ENCODE results near the gene TMEM26. TPM values are rescaled to one million over a fixed set of nuclear protein-coding genes. Genes with fewer than 3 reads are reported as not detected.

TMEM26 gene
- total RNA-seq, 4 donors from 2014 or later, result 0.53 to 2.5 (median 0.69) TPM

DNA sequence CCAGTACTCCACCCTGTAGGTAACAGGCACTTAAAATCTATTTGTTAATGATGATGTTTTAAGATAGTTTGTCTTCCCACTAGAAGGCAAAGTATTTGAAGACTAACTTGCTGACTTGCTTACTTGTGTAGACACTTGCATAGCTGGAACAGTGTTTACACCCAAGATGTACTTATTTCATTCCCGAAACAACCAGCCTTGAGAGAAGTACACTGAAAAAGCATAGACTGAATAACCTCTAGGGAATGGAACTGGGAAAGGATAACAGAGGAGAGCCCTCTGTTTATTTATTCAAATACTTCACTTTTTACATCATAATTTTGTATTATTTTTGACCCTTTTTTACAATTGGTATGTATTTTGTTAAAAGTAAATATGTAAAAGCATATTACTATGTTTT lies 33.1 kb upstream of the TMEM26 start:
- H3K4me1 ChIP-seq, result no peaks in the 10 kb centered on the region
- no peaks in the 10 kb centered on the region for H3K27me3 ChIP-seq
- no peak for TF ChIP-seq POLR2A (IDR thresholded peaks at IDR 0.05)
- TF ChIP-seq, protein P1, sequence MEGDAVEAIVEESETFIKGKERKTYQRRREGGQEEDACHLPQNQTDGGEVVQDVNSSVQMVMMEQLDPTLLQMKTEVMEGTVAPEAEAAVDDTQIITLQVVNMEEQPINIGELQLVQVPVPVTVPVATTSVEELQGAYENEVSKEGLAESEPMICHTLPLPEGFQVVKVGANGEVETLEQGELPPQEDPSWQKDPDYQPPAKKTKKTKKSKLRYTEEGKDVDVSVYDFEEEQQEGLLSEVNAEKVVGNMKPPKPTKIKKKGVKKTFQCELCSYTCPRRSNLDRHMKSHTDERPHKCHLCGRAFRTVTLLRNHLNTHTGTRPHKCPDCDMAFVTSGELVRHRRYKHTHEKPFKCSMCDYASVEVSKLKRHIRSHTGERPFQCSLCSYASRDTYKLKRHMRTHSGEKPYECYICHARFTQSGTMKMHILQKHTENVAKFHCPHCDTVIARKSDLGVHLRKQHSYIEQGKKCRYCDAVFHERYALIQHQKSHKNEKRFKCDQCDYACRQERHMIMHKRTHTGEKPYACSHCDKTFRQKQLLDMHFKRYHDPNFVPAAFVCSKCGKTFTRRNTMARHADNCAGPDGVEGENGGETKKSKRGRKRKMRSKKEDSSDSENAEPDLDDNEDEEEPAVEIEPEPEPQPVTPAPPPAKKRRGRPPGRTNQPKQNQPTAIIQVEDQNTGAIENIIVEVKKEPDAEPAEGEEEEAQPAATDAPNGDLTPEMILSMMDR (IDR thresholded peaks at IDR 0.05), result no peak
- DNase-seq, result no peak
- H3K4me3 ChIP-seq, result no peak overlapping the region
- H3K27ac ChIP-seq, result no peak overlapping the region
- no peaks in the 10 kb centered on the region for H3K36me3 ChIP-seq
- no peaks in the 10 kb centered on the region for H3K9me3 ChIP-seq

DNA sequence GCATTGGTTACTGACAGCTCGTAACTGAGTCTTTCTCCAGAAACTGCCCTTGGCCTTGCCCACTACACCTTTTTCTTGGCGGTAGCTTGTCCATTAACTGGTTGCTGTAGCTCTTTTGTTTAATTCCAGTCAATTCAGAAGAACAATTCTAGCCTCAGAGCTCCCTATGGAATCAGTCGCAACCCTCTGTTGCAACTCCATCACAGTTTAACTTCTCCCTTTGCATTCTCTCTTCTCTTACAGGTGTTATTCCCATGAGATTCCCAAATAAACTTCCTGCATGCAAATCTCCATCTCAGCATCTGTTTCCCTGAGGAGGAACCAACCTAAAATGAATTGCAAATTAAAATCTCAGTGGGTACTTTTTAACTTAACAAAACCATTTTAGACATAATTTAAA lies 28.4 kb upstream of the TMEM26 start:
- TF ChIP-seq, protein P1 (IDR thresholded peaks at IDR 0.05), result no peak
- no peak for TF ChIP-seq POLR2A (IDR thresholded peaks at IDR 0.05)
- no peak overlapping the region for H3K27ac ChIP-seq

DNA sequence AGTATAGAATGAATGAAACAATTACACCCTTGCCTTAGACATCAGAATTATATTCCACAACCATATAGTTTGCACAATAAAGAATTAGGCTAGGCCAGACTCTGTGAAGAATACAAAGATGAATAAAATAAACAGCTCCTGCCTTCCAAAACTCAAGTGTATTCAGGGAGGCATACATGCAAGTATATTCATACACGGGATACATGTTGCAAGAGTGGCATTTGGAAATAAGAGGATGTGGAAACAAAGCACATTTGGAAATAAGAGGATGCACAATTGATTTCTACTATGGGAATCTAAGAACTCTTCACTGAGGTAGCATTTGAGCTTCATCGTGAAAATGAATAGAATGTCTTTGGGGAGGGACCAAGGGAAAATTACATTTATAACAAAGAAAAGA lies 27.0 kb upstream of the TMEM26 start:
- Histone ChIP-seq H3K27ac (no peak overlapping the region), H3K27me3 (no peaks in the 10 kb centered on the region), H3K4me1 (no peaks in the 10 kb centered on the region), H3K4me3 (no peak overlapping the region), H3K9me3 (no peaks in the 10 kb centered on the region), H3K36me3 (no peaks in the 10 kb centered on the region)
- no peak for DNase-seq
- TF ChIP-seq, protein P1 (IDR thresholded peaks at IDR 0.05), result no peak
- TF ChIP-seq POLR2A (IDR thresholded peaks at IDR 0.05), result no peak

More for the DNA sequence above, 28.4 kb upstream of the TMEM26 start:
- H3K4me1 ChIP-seq, result no peaks in the 10 kb centered on the region
- no peak overlapping the region for H3K4me3 ChIP-seq
- H3K9me3 ChIP-seq, result no peaks in the 10 kb centered on the region
- no peaks in the 10 kb centered on the region for H3K27me3 ChIP-seq
- DNase-seq, result no peak
- no peaks in the 10 kb centered on the region for H3K36me3 ChIP-seq

DNA sequence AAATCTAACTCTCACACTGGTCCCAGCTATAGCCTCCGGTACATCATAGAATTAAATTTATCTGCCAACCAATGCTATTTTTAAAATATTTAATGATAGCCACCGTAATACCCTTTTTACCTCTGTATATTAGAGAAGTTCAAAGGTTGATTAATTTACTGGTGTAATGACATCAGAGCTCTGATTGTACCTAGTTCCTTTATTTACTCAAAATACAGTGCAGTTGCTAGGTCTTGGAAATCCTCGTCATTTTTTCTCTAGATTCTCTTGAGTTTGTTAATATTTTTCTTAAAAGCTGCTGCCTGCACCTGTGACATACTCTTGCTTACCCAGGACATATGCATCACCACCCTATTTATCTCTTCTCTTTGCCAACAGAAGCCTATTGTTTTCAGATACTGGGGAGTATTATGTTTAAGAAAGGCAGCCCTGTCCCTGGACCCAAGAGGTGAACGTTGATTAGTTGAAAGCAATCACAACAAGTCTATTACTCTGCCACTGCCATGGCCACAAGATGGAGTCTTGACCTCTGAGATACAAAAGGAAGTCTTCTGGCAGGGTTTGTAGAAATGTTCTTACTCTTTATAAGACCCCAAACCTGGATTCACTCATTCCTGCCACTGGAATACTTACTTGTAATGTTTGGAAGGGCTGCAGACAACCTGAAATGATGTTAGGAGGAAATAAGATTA lies 25.6 kb upstream of the TMEM26 start:
- no peak overlapping the region for H3K4me3 ChIP-seq
- H3K9me3 ChIP-seq, result no peaks in the 10 kb centered on the region
- TF ChIP-seq, protein P1 (IDR thresholded peaks at IDR 0.05), result no peak
- no peak for TF ChIP-seq POLR2A (IDR thresholded peaks at IDR 0.05)
- H3K36me3 ChIP-seq, result no peaks in the 10 kb centered on the region
- no peaks in the 10 kb centered on the region for H3K27me3 ChIP-seq
- no peak overlapping the region for H3K27ac ChIP-seq
- no peaks in the 10 kb centered on the region for H3K4me1 ChIP-seq
- no peak for DNase-seq

DNA sequence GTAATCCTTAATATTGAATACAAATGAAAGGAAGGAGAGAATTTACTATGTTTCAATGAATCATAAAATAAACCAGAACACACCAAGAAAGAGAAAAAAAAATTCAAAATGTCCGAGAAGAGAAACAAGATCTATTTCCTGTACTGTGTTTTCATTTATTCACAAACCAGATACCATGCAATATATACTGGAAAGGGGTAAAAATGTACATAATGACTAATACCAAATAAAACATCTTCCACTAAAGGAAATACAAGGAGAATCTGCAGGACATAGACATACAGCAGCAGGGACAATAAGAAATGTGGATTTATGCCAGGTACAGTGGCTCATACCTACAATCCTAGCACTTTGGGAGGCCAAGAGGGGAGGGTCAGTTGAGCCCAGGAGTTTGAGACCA lies 24.3 kb upstream of the TMEM26 start:
- no peaks in the 10 kb centered on the region for H3K9me3 ChIP-seq
- H3K36me3 ChIP-seq, result no peaks in the 10 kb centered on the region
- DNase-seq, result no peak
- no peak overlapping the region for H3K4me3 ChIP-seq
- H3K27me3 ChIP-seq, result no peaks in the 10 kb centered on the region
- TF ChIP-seq, protein P1 (IDR thresholded peaks at IDR 0.05), result no peak
- no peak for TF ChIP-seq POLR2A (IDR thresholded peaks at IDR 0.05)
- H3K4me1 ChIP-seq, result no peaks in the 10 kb centered on the region
- H3K27ac ChIP-seq, result no peak overlapping the region

Data from Peyer's patch (tissue), 4 donors.